SK-N-SH (cell line): ENCODE data around the gene MAP2.

ENCODE experiments used
- CTCF ChIP-seq: fragments of 200-600 bp; sonication (generic); IDR thresholded peaks from 2 replicates; pipeline ENCODE4 v1.6.1; 2017; ENCODE audit warnings: antibody characterized with exemption, mild to moderate bottlenecking, moderate library complexity
- EP300 ChIP-seq, 2 experiments: IDR thresholded peaks; 2 replicates each; pipeline versions ENCODE4 v1.4.0 to v1.6.1; 2012; ENCODE audit warnings: borderline replicate concordance in 1 of 2, low read depth in 1 of 2, low read length in 1 of 2
- GATA2 ChIP-seq: sonication (generic); formaldehyde crosslinking; IDR thresholded peaks from 2 replicates; pipeline ENCODE4 v1.5.0; 2020; ENCODE audit warnings: mild to moderate bottlenecking, missing genetic modification reagents
- JUND ChIP-seq: IDR thresholded peaks from 2 replicates; pipeline ENCODE4 v1.4.0; 2012
- MAX ChIP-seq: IDR thresholded peaks from 2 replicates; pipeline ENCODE4 v1.4.0; 2012; ENCODE audit warnings: low read depth
- NFIC ChIP-seq: IDR thresholded peaks from 2 replicates; pipeline ENCODE4 v1.4.0; 2012; ENCODE audit warnings: borderline replicate concordance
- NRF1 ChIP-seq: IDR thresholded peaks from 2 replicates; pipeline ENCODE4 v1.6.1; 2012; ENCODE audit warnings: low read depth, mild to moderate bottlenecking, low read length
- RFX5 ChIP-seq: IDR thresholded peaks from 2 replicates; pipeline ENCODE4 v1.6.1; 2012; ENCODE audit warnings: mild to moderate bottlenecking, improper control_type of control experiment, low read length
- TAF1 ChIP-seq: IDR thresholded peaks from 2 replicates; pipeline ENCODE4 v1.6.1; 2012; ENCODE audit warnings: low read depth, mild to moderate bottlenecking, low read length, moderate library complexity, borderline replicate concordance
- TCF12 ChIP-seq: IDR thresholded peaks from 2 replicates; pipeline ENCODE4 v1.4.0; 2012
- USF1 ChIP-seq: IDR thresholded peaks from 2 replicates; pipeline ENCODE4 v1.4.0; 2012; ENCODE audit warnings: low read depth, borderline replicate concordance
- YY1 ChIP-seq: IDR thresholded peaks from 2 replicates; pipeline ENCODE4 v1.4.0; 2012; ENCODE audit warnings: low read depth, mild to moderate bottlenecking

- TF ChIP-seq TAF1 = no peak
- no peak for TF ChIP-seq GATA2 (CRISPR knock-in tag)
- no peak for TF ChIP-seq CTCF
- no peak for TF ChIP-seq NRF1
- TF ChIP-seq TCF12 = no peak
- no peak for TF ChIP-seq NFIC
- no peak for TF ChIP-seq JUND
- TF ChIP-seq RFX5 = no peak
- TF ChIP-seq EP300 (IDR thresholded peaks at IDR 0.05; ENCODE audit: borderline replicate concordance in 1 of 2, low read depth in 1 of 2, low read length in 1 of 2) = no peak
- TF ChIP-seq MAX = no peak
- TF ChIP-seq YY1 = no peak
- no peak for TF ChIP-seq USF1
Observed at GRCh38 chr2:209395652-209396051, 28.2 kb upstream of the MAP2 start.
